SJCRH30 (cell line): ENCODE results near the gene EFCAB5. TPM values are rescaled to one million over a fixed set of nuclear protein-coding genes. Genes with fewer than 3 reads are reported as not detected.
"Not testable (repeated sequence)": the region's sequence is repeated elsewhere in the genome, so short reads cannot be mapped to it uniquely, and the experiment has no call there.

Source experiments
- DNase-seq, 2 experiments: peaks; one replicate each; pipeline ENCODE4 v3.0.0-alpha.2; 2015 to 2020
- H3K27ac ChIP-seq: fragments of 250-450 bp; sonication (Bioruptor Pico); 2 replicates; pipeline ENCODE4 v1.5.1; 2020; ENCODE audit warnings: mild to moderate bottlenecking, moderate library complexity
- H3K27me3 ChIP-seq: fragments of 250-450 bp; sonication (Bioruptor Pico); 2 replicates; pipeline ENCODE4 v1.5.1; 2020; ENCODE audit warnings: mild to moderate bottlenecking, moderate library complexity
- H3K36me3 ChIP-seq: fragments of 250-450 bp; sonication (Bioruptor Pico); 2 replicates; pipeline ENCODE4 v1.5.1; 2020; ENCODE audit warnings: mild to moderate bottlenecking, moderate library complexity
- H3K4me1 ChIP-seq: fragments of 250-450 bp; sonication (Bioruptor Pico); 2 replicates; pipeline ENCODE4 v1.5.1; 2020; ENCODE audit warnings: mild to moderate bottlenecking, moderate library complexity
- H3K4me3 ChIP-seq: fragments of 250-450 bp; sonication (Bioruptor Pico); 2 replicates; pipeline ENCODE4 v1.5.1; 2020; ENCODE audit warnings: mild to moderate bottlenecking, moderate library complexity
- H3K9me3 ChIP-seq: fragments of 250-450 bp; sonication (Bioruptor Pico); replicated peaks from 2 replicates; pipeline ENCODE4 v1.5.1; 2020; ENCODE audit warnings: mild to moderate bottlenecking, moderate library complexity
- total RNA-seq: library from RNA; depleted of rRNA; stranded (reverse); fragments of >200 nt; shearing (Covaris generic); gene quantifications from 2 replicates; pipeline ENCODE4 v1.2.3, GENCODE V29; 2014; rRNA removed

Gene EFCAB5
- total RNA-seq, 1 experiment from 2014 or later, result not detected

DNA sequence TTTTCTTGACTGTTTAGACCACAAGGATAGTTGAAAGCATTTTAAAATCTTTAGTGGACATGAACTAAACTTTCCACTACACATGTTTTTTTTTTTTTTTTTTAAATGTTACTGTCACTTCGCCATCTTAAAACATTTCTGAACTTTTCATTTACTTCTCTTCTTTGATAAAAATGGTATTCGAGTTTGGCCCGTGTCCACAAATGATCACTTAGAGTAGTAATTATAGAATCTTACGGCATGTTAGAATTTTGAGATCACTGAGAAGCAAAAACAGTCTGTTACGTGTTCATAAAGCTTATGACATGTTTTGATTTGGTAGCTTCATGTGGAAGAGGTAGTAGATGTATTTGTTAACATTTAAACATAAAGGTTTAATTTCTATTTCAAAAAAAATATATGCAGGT, 176.2 kb downstream of the EFCAB5 start:
- Histone ChIP-seq H3K36me3 (peaks cover 25% of the 10 kb centered on the region), H3K27ac (peak overlapping the region; percentile 97), H3K4me3 (peak overlapping the region; percentile 88), H3K9me3 (no peaks in the 10 kb centered on the region), H3K27me3 (no peaks in the 10 kb centered on the region), H3K4me1 (no peaks in the 10 kb centered on the region)
- DNase-seq, result peak in 1 of 2 experiments; percentile 25

DNA sequence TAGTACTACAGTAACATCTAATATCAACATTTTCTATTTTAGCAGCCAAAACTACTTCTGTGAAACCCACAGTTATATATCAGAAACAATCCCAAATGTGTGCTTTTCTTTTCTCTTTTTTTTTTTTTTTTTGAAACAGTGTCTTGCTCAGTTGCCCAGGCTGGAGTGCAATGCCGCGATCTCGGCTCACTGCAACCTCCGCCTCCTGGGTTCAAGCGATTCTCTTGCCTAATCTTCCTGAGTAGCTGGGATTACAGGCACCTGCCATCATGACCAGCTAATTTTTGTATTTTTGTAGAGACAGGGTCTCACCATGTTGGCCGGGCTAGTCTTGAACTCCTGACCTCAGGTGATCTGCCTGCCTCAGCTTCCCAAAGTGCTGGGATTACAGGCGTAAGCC, 177.2 kb downstream of the EFCAB5 start:
- DNase-seq, H3K4me3 ChIP-seq, H3K4me1 ChIP-seq, H3K27ac ChIP-seq, H3K27me3 ChIP-seq, H3K9me3 ChIP-seq: not testable (repeated sequence)
- peaks cover 25% of the 10 kb centered on the region for H3K36me3 ChIP-seq

DNA sequence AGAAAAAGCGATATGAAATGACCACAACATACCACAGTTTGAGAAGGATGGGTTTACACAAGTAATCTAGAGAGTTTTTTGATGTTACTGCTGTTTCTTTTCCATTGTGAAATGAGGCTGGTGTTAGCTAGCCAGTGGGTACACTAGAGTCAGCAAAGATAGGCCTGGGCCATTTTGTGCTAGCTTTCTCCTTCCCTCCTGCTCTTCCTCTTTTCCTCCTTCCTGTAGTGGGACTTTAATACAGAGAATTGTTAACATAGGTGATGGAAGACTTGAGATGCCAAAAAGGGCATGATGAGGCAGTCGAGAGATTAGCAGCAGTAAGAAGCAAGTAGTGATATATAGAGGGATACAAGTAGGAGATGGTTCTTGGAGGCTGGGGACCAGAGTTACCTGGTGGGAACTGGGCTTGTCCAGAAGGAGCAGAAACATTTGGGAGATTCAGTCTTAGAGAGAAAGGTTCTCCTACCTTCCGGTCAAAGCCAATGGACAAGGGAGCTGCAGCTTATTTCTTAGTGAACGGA, 182.9 kb downstream of the EFCAB5 start:
- H3K9me3 ChIP-seq, result no peaks in the 10 kb centered on the region
- no peak overlapping the region for H3K27ac ChIP-seq
- H3K4me3 ChIP-seq, result no peak overlapping the region
- H3K4me1 ChIP-seq, result no peaks in the 10 kb centered on the region
- H3K27me3 ChIP-seq, result no peaks in the 10 kb centered on the region
- peaks cover 45% of the 10 kb centered on the region for H3K36me3 ChIP-seq
- DNase-seq, result no peak

DNA sequence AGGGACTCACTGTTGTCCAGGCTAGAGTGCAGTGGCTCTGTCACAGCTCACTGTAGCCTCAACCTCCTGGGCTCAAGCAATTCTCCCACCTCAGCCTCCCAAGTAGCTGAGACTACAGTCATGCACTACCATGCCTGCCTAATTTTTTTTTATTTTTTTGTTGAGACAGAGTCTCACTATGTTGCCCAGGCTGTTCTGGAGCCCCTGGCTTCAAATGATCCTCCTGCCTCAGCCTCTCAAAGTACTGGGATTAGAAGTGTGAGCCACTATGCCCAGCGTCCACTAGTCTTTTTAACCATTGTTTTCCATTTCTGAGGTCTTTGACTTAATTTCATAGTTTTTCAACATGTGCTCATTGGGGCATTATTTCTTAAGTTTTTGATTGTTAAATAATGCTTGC, 188.7 kb downstream of the EFCAB5 start:
- H3K27me3 ChIP-seq, result no peaks in the 10 kb centered on the region
- H3K4me3 ChIP-seq, result no peak overlapping the region
- peaks cover 64% of the 10 kb centered on the region for H3K36me3 ChIP-seq
- no peak for DNase-seq
- no peak overlapping the region for H3K27ac ChIP-seq
- no peaks in the 10 kb centered on the region for H3K9me3 ChIP-seq
- H3K4me1 ChIP-seq, result no peaks in the 10 kb centered on the region

DNA sequence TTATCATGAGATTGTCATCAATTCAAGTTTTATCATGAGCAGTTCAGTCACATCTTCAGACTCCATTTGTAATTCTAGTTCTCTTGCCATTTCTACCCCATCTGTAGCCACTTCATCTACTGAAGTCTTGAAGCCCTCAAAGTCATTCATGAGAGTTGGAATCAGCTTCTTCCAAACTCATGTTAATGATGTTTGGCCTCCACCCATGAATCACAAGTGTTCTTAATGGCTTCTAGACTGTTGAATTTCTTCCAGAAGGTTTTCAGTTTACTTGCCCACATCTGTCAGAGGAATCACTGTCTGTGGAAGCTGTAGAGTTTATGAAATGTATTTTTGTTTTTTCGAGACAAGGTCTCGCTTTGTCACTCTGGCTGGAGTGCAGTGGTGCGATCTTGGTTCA, 191.2 kb downstream of the EFCAB5 start:
- Histone ChIP-seq H3K27me3 (no peaks in the 10 kb centered on the region), H3K4me3 (no peak overlapping the region), H3K27ac (no peak overlapping the region), H3K4me1 (no peaks in the 10 kb centered on the region), H3K9me3 (no peaks in the 10 kb centered on the region), H3K36me3 (peaks cover 73% of the 10 kb centered on the region)
- DNase-seq, result no peak

DNA sequence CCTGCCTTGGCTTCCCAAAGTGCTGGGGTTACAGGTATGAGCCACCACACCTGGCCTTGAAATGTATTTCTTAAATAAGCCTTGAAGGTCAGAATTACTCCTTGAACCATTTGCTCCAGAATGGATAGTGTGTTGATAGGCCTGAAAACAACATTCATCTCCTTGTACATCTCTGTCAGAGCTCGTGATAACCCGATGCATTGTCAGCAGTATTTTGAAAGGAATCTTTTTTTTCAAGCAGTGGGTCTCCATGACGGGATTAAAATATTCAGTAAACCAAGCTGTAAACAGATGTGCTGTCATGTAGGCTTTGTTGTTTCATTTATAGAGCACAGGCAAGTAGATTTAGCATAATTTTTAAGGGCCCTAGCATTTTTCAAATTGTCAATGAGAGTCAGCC, 191.8 kb downstream of the EFCAB5 start:
- H3K4me3 ChIP-seq, result no peak overlapping the region
- no peaks in the 10 kb centered on the region for H3K4me1 ChIP-seq
- H3K9me3 ChIP-seq, result no peaks in the 10 kb centered on the region
- H3K36me3 ChIP-seq, result peaks cover 73% of the 10 kb centered on the region
- H3K27me3 ChIP-seq, result no peaks in the 10 kb centered on the region
- no peak overlapping the region for H3K27ac ChIP-seq
- no peak for DNase-seq

DNA sequence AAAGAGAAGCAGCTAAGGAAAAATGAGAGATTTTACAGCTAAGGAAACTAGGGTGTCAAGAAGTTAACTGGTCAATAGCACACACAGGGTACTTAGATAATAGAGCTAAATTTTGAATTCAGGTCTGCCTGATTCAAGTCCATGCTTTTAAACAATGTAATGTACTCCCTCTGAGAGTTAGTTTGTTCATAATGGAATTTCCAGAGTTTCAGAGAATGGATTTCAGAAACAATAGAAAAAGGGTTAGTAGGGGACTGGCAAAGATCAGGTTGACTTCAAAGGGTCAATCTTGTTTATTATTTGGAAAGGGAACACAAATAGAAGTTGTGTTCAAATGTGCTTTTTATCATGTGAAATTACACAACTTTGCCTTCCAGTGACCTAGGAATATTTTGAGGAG, 193.1 kb downstream of the EFCAB5 start:
- H3K27ac ChIP-seq, result no peak overlapping the region
- peaks cover 70% of the 10 kb centered on the region for H3K36me3 ChIP-seq
- no peak for DNase-seq

DNA sequence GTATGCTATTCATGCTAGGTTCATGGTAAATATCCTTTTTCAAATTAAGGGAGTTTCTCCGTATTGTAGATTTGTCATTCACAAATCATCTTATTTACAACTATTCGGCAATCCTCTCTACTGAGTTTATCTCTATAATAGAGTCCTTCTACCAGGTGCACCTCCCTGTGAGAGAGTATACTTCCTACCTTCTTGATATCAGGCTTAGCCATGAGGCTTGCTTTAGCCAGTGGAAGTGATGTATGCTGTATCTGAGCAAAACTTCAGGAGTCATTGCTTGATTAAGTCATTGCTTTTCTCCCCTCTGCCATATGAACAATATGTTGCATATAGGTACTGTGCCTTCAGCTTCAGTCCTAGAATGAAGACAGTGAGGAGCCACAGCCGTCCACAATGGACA, 195.7 kb downstream of the EFCAB5 start:
- Histone ChIP-seq H3K9me3 (no peaks in the 10 kb centered on the region), H3K27ac (no peak overlapping the region), H3K36me3 (peaks cover 54% of the 10 kb centered on the region), H3K4me3 (no peak overlapping the region), H3K27me3 (no peaks in the 10 kb centered on the region), H3K4me1 (no peaks in the 10 kb centered on the region)
- DNase-seq, result no peak

More for the DNA sequence above, 193.1 kb downstream of the EFCAB5 start:
- no peaks in the 10 kb centered on the region for H3K4me1 ChIP-seq
- no peaks in the 10 kb centered on the region for H3K9me3 ChIP-seq
- no peak overlapping the region for H3K4me3 ChIP-seq
- no peaks in the 10 kb centered on the region for H3K27me3 ChIP-seq

DNA sequence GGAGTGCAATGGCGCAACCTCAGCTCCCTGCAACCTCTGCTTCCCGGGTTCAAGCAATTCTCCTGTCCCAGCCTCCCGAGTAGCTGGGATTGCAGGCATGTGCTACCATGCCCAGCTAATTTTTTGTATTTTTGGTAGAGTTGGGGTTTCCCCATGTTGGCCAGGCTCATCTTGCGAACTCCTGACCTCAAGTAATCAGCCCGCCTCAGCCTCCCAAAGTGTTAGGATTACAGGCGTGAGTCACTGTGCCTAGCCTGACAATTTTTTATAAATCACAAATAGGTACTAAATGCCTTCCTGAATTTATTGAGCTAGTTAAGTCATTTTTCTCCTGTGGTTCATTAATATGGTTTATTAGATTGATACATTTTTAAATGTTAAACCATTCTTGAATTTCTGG, 206.4 kb downstream of the EFCAB5 start:
- not testable (repeated sequence) for H3K9me3 ChIP-seq, DNase-seq, H3K4me1 ChIP-seq, H3K4me3 ChIP-seq, H3K27ac ChIP-seq, H3K27me3 ChIP-seq
- peaks cover 21% of the 10 kb centered on the region for H3K36me3 ChIP-seq

DNA sequence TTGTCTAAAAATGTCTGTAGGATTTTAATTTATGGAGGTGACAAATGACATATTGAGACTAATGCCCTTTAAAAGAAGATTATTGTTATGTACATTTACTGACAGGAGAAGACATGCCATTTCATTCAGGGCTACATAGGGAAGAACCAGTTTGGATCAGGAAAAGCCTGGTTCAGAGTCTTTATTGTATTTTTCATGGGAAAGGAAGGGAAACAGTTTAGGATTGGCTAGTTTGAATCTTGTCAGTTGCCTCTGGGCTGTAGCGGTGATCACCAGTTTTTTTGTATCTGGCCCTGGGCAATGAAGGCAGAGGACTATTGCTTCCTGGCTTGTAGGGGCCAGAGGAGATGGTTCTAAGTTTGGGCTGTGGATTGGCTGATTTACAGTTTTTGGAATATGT, 206.9 kb downstream of the EFCAB5 start:
- no peaks in the 10 kb centered on the region for H3K4me1 ChIP-seq
- no peak overlapping the region for H3K4me3 ChIP-seq
- H3K27me3 ChIP-seq, result no peaks in the 10 kb centered on the region
- H3K9me3 ChIP-seq, result no peaks in the 10 kb centered on the region
- no peak overlapping the region for H3K27ac ChIP-seq
- H3K36me3 ChIP-seq, result peaks cover 18% of the 10 kb centered on the region; the same call in 1 of the 2 replicates
- no peak for DNase-seq

DNA sequence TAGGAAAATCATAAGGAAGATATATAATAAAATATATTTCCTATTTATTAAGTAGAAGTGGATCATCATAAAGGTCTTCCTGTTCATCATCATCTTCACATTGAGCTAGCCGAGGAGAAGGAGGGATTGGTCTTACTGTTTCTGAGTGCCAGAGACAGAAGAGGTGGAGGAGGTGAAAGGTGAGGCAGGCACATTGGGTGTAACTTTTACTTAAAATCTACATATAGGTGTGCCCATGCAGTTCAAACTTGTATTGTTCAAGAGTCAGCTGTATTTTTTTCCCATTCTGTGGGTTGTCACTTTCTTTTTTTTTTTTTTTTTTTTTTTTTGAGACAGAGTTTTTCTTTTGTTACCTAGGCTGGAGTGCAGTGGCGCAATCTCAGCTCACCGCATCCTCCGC, 210.0 kb downstream of the EFCAB5 start:
- H3K4me3 ChIP-seq, result no peak overlapping the region
- no peaks in the 10 kb centered on the region for H3K4me1 ChIP-seq
- no peak overlapping the region for H3K27ac ChIP-seq
- DNase-seq, result no peak
- peaks cover 10% of the 10 kb centered on the region; the same call in 1 of the 2 replicates for H3K36me3 ChIP-seq
- no peaks in the 10 kb centered on the region for H3K27me3 ChIP-seq
- no peaks in the 10 kb centered on the region for H3K9me3 ChIP-seq

DNA sequence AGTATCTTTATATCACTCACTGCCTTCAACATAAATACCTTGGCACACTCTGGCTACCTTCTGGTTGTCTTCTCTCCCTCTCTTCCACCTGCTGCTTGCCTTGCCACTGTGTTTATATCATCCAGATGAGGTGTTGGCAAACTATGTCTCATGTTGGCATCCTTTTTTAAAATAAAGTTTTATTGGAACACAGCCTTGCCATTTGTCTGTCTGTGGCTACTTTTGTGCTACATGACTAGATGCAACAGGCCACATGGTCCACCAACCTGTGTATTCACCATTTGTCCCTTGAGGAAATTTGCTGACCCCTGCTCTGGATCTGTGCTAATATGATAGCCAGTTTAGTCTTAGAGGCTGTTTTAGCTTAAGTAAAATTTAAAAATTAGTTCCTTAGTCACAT, 212.0 kb downstream of the EFCAB5 start:
- H3K27me3 ChIP-seq, result no peaks in the 10 kb centered on the region
- H3K36me3 ChIP-seq, result peaks cover 18% of the 10 kb centered on the region
- DNase-seq, result no peak
- H3K9me3 ChIP-seq, result no peaks in the 10 kb centered on the region
- H3K4me1 ChIP-seq, result no peaks in the 10 kb centered on the region
- H3K27ac ChIP-seq, result no peak overlapping the region
- no peak overlapping the region for H3K4me3 ChIP-seq

DNA sequence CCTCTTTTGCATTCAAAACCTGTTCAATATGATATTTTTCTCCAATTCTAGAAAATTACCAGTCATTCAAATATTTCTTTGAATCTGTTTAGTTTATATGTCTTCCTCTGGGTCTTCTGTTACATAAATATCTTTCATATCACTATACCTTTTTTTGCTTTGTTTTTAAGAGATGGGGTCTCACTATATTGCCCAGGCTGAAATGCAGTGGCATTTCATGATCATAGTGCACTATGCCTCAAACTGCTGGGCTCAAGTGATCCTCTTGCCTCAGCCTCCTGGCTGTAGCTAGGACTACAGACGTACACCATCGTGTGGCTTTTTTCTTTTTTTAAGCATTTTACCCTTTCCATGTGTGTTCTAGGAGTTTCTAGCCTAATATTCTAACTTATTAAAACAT, 214.0 kb downstream of the EFCAB5 start:
- no peak overlapping the region for H3K4me3 ChIP-seq
- no peak for DNase-seq
- no peaks in the 10 kb centered on the region for H3K4me1 ChIP-seq
- H3K27me3 ChIP-seq, result no peaks in the 10 kb centered on the region
- 0 out of 2 replicates have a peak, but pooled peaks cover 4% of the 10 kb centered on the region for H3K9me3 ChIP-seq
- H3K36me3 ChIP-seq, result peaks cover 33% of the 10 kb centered on the region
- no peak overlapping the region for H3K27ac ChIP-seq

Other genes with a start within 250 kb of the EFCAB5 start
- gene SSH2, start 11.4 kb upstream of the EFCAB5 start, total RNA-seq, result 29.9 and 34.8 TPM in 2 replicates
- 21.1 and 27.3 TPM in 2 replicates for gene NSRP1, start 175.2 kb downstream of the EFCAB5 start, total RNA-seq